GM23338 (cell line): ENCODE measurements around the gene MTA2. TPM values are rescaled to one million over a fixed set of nuclear protein-coding genes. Genes with fewer than 3 reads are reported as not detected.

Experiments
- ATAC-seq: fragments of 200-7000 bp; cut with Tn5 transposase; 3 replicates; pipeline ENCODE4 v1.9.1; 2020
- DNase-seq: peaks from one replicate; pipeline ENCODE4 v3.0.0-alpha.2; 2015; ENCODE audit warnings: low spot score
- H2AFZ ChIP-seq: fragments of 200-600 bp; sonication (generic); 2 replicates; pipeline ENCODE4 v1.8.0; 2016; ENCODE audit warnings: antibody characterized with exemption, mild to moderate bottlenecking, moderate library complexity
- H3F3A ChIP-seq: fragments of 200-600 bp; sonication (generic); replicated peaks from 2 replicates; pipeline ENCODE4 v1.8.0; 2017; ENCODE audit warnings: antibody characterized with exemption, mixed run types, low read depth
- H3K27ac ChIP-seq: fragments of 200-600 bp; sonication (generic); 2 replicates; pipeline ENCODE4 v1.6.1; 2016; ENCODE audit warnings: low read depth
- H3K27me3 ChIP-seq: fragments of 200-600 bp; sonication (generic); 2 replicates; pipeline ENCODE4 v1.8.0; 2016; ENCODE audit warnings: mild to moderate bottlenecking, mixed run types, moderate library complexity; ENCODE audit not compliant: insufficient read depth
- H3K36me3 ChIP-seq: fragments of 200-600 bp; sonication (generic); 2 replicates; pipeline ENCODE4 v1.8.0; 2016; ENCODE audit warnings: mild to moderate bottlenecking; ENCODE audit not compliant: insufficient read depth
- H3K4me1 ChIP-seq: fragments of 200-600 bp; sonication (generic); 2 replicates; pipeline ENCODE4 v1.8.0; 2016; ENCODE audit warnings: mild to moderate bottlenecking, moderate library complexity; ENCODE audit not compliant: insufficient read depth
- H3K4me2 ChIP-seq: fragments of 200-600 bp; sonication (generic); 2 replicates; pipeline ENCODE4 v1.7.1; 2017; ENCODE audit warnings: mixed run types
- H3K4me3 ChIP-seq: fragments of 200-600 bp; sonication (generic); 2 replicates; pipeline ENCODE4 v1.6.1; 2016; ENCODE audit warnings: mixed run types
- H3K79me2 ChIP-seq: fragments of 200-600 bp; sonication (generic); replicated peaks from 2 replicates; pipeline ENCODE4 v1.8.0; 2017; ENCODE audit warnings: mild to moderate bottlenecking; ENCODE audit not compliant: insufficient read depth
- H3K9me2 ChIP-seq: fragments of 200-600 bp; sonication (generic); 2 replicates; pipeline ENCODE4 v1.8.0; 2017; ENCODE audit not compliant: insufficient read depth
- H4K20me1 ChIP-seq: fragments of 200-600 bp; sonication (generic); replicated peaks from 2 replicates; pipeline ENCODE4 v1.8.0; 2017; ENCODE audit warnings: mild to moderate bottlenecking; ENCODE audit not compliant: insufficient read depth
- H3K27ac Mint-ChIP-seq: 2 replicates; pipeline ENCODE4 v1.8.0; 2020; ENCODE audit warnings: inconsistent platforms, mild to moderate bottlenecking, moderate library complexity, mixed read lengths
- H3K27me3 Mint-ChIP-seq: 3 replicates; pipeline ENCODE4 v1.8.0; 2022; ENCODE audit warnings: low read depth, mild to moderate bottlenecking, moderate library complexity, mixed read lengths, inconsistent platforms; ENCODE audit not compliant: insufficient read depth, poor library complexity
- H3K36me3 Mint-ChIP-seq: 3 replicates; pipeline ENCODE4 v1.8.0; 2021; ENCODE audit warnings: low read depth, mild to moderate bottlenecking, inconsistent platforms, moderate library complexity, mixed read lengths
- H3K4me1 Mint-ChIP-seq: 3 replicates; pipeline ENCODE4 v1.8.0; 2020; ENCODE audit warnings: mild to moderate bottlenecking, inconsistent platforms, mixed read lengths
- H3K4me3 Mint-ChIP-seq: 3 replicates; pipeline ENCODE4 v1.8.0; 2021; ENCODE audit warnings: moderate library complexity, mild to moderate bottlenecking, inconsistent platforms, mixed read lengths
- H3K9me3 Mint-ChIP-seq: 3 replicates; pipeline ENCODE4 v1.8.0; 2020; ENCODE audit warnings: moderate library complexity, mild to moderate bottlenecking, inconsistent platforms, mixed read lengths
- CREB1 ChIP-seq: fragments of 250-450 bp; sonication (Bioruptor Pico); IDR thresholded peaks from 2 replicates; pipeline ENCODE4 v1.5.0; 2020; ENCODE audit warnings: low read depth, mild to moderate bottlenecking, moderate library complexity
- EZH2 ChIP-seq: fragments of 200-600 bp; sonication (generic); IDR thresholded peaks from one replicate; pipeline ENCODE4 v1.8.0; 2017; ENCODE audit warnings: antibody characterized with exemption, mild to moderate bottlenecking, low read depth; ENCODE audit not compliant: unreplicated experiment
- EZH2phosphoT487 ChIP-seq: fragments of 200-600 bp; sonication (generic); IDR thresholded peaks from one replicate; pipeline ENCODE4 v1.8.1; 2018; ENCODE audit warnings: antibody characterized with exemption; ENCODE audit not compliant: unreplicated experiment
- JUNB ChIP-seq: IDR thresholded peaks from one replicate; pipeline ENCODE4 v1.6.1; 2016; ENCODE audit warnings: antibody characterized with exemption; ENCODE audit not compliant: unreplicated experiment
- NANOG ChIP-seq: IDR thresholded peaks from 2 replicates; pipeline ENCODE4 v1.6.1; 2016; ENCODE audit warnings: antibody characterized with exemption, borderline replicate concordance
- POLR2AphosphoS5 ChIP-seq: IDR thresholded peaks from 2 replicates; pipeline ENCODE4 v1.6.1; 2016; ENCODE audit warnings: antibody characterized with exemption, low read depth
- STAT1 ChIP-seq: IDR thresholded peaks from one replicate; pipeline ENCODE4 v1.6.1; 2016; ENCODE audit warnings: antibody characterized with exemption; ENCODE audit not compliant: unreplicated experiment
- ZNF114 ChIP-seq: fragments of 250-450 bp; sonication (Bioruptor Pico); IDR thresholded peaks from 2 replicates; pipeline ENCODE4 v1.5.0; 2020; ENCODE audit warnings: mild to moderate bottlenecking, moderate library complexity
- ZNF331 ChIP-seq: fragments of 250-450 bp; sonication (Bioruptor Pico); IDR thresholded peaks from 2 replicates; pipeline ENCODE4 v1.5.0; 2020; ENCODE audit warnings: low read depth, mild to moderate bottlenecking, moderate library complexity
- polyA plus RNA-seq: library from polyadenylated mRNA; unstranded; fragments of >200 nt; fragmentation: Nextera tagmentation; extraction: Ambion mirVana; gene quantifications from 2 replicates; pipeline ENCODE4 v1.2.1, GENCODE V29; 2016
- total RNA-seq: library from RNA; depleted of rRNA; stranded (reverse); fragments of >200 nt; shearing (Covaris generic); gene quantifications from 2 replicates; pipeline ENCODE4 v1.2.3, GENCODE V29; 2014
- TF ChIP-seq, protein P1 (sequence below): fragments of 250-450 bp; sonication (Bioruptor Pico); IDR thresholded peaks from 2 replicates; pipeline ENCODE4 v1.5.0; 2020; ENCODE audit warnings: mild to moderate bottlenecking, moderate library complexity
- TF ChIP-seq, protein P2 (sequence below): IDR thresholded peaks from one replicate; pipeline ENCODE4 v1.6.1; 2018; ENCODE audit warnings: antibody characterized with exemption; ENCODE audit not compliant: unreplicated experiment
- TF ChIP-seq, protein P3 (sequence below), 2 experiments: fragments of 200-600 bp in 1 of 2; sonication (generic) in 1 of 2; conservative IDR thresholded peaks; 2 replicates each; pipeline versions ENCODE4 v1.5.1 to v1.6.1; 2016 to 2017; ENCODE audit warnings: antibody characterized with exemption in 2 of 2, low read depth in 2 of 2, mild to moderate bottlenecking in 2 of 2, moderate library complexity in 1 of 2
- TF ChIP-seq, protein P4 (sequence below): IDR thresholded peaks from 2 replicates; pipeline ENCODE4 v1.6.1; 2016; ENCODE audit warnings: antibody characterized with exemption

MTA2 gene
- total and polyA plus RNA-seq, 2 experiments from 2014 or later: 22.9 to 102 TPM

DNA sequence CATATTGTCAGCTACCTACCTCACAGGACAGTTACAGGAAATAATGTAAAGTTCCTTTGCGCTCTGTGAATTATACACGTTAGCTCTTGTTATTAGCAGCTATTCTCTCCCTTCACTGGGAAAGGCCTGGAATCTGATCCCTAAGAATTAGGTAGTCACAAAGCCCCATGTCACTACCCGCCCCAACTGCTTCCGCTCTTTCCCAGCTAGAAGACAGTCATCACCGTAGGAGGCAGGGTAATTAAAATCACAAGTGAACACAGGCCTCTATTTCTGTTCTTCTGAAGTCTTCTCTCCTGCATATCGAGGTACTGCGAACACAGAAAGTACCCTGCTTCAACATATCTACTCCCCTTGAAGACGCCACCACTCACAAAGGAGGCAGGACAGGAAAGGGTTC is 42.5 kb downstream of the MTA2 start:
- Histone ChIP-seq H3K79me2 (peaks cover 32% of the 10 kb centered on the region), H3K9me2 (no peaks in the 10 kb centered on the region), H3K27ac (peak overlapping the region; percentile 92), H4K20me1 (peaks cover 46% of the 10 kb centered on the region), H3K4me1 (peaks cover 63% of the 10 kb centered on the region), H2AFZ (no peak overlapping the region), H3F3A (peaks cover 66% of the 10 kb centered on the region), H3K36me3 (peaks cover 39% of the 10 kb centered on the region), H3K4me3 (no peak overlapping the region), H3K4me2 (peak overlapping the region; percentile 42; the same call in 1 of the 2 replicates), H3K27me3 (no peaks in the 10 kb centered on the region)
- Mint-ChIP-seq H3K36me3 (peaks cover 84% of the 10 kb centered on the region), H3K27me3 (peaks cover 32% of the 10 kb centered on the region), H3K9me3 (no peaks in the 10 kb centered on the region; the same call in 2 of the 3 replicates), H3K4me3 (peak overlapping the region; percentile 48; the same call in 2 of the 3 replicates), H3K4me1 (peaks cover 65% of the 10 kb centered on the region), H3K27ac (peak overlapping the region; percentile 96)
- ATAC-seq (no peak), DNase-seq (no peak)
- TF ChIP-seq EZH2phosphoT487 (no peak), STAT1 (no peak), ZNF331 (CRISPR knock-in tag) (no peak), NANOG (no peak), EZH2 (no peak), ZNF114 (CRISPR knock-in tag) (no peak), JUNB (no peak), CREB1 (CRISPR knock-in tag) (no peak), POLR2AphosphoS5 (no peak)
- TF ChIP-seq, protein P1, sequence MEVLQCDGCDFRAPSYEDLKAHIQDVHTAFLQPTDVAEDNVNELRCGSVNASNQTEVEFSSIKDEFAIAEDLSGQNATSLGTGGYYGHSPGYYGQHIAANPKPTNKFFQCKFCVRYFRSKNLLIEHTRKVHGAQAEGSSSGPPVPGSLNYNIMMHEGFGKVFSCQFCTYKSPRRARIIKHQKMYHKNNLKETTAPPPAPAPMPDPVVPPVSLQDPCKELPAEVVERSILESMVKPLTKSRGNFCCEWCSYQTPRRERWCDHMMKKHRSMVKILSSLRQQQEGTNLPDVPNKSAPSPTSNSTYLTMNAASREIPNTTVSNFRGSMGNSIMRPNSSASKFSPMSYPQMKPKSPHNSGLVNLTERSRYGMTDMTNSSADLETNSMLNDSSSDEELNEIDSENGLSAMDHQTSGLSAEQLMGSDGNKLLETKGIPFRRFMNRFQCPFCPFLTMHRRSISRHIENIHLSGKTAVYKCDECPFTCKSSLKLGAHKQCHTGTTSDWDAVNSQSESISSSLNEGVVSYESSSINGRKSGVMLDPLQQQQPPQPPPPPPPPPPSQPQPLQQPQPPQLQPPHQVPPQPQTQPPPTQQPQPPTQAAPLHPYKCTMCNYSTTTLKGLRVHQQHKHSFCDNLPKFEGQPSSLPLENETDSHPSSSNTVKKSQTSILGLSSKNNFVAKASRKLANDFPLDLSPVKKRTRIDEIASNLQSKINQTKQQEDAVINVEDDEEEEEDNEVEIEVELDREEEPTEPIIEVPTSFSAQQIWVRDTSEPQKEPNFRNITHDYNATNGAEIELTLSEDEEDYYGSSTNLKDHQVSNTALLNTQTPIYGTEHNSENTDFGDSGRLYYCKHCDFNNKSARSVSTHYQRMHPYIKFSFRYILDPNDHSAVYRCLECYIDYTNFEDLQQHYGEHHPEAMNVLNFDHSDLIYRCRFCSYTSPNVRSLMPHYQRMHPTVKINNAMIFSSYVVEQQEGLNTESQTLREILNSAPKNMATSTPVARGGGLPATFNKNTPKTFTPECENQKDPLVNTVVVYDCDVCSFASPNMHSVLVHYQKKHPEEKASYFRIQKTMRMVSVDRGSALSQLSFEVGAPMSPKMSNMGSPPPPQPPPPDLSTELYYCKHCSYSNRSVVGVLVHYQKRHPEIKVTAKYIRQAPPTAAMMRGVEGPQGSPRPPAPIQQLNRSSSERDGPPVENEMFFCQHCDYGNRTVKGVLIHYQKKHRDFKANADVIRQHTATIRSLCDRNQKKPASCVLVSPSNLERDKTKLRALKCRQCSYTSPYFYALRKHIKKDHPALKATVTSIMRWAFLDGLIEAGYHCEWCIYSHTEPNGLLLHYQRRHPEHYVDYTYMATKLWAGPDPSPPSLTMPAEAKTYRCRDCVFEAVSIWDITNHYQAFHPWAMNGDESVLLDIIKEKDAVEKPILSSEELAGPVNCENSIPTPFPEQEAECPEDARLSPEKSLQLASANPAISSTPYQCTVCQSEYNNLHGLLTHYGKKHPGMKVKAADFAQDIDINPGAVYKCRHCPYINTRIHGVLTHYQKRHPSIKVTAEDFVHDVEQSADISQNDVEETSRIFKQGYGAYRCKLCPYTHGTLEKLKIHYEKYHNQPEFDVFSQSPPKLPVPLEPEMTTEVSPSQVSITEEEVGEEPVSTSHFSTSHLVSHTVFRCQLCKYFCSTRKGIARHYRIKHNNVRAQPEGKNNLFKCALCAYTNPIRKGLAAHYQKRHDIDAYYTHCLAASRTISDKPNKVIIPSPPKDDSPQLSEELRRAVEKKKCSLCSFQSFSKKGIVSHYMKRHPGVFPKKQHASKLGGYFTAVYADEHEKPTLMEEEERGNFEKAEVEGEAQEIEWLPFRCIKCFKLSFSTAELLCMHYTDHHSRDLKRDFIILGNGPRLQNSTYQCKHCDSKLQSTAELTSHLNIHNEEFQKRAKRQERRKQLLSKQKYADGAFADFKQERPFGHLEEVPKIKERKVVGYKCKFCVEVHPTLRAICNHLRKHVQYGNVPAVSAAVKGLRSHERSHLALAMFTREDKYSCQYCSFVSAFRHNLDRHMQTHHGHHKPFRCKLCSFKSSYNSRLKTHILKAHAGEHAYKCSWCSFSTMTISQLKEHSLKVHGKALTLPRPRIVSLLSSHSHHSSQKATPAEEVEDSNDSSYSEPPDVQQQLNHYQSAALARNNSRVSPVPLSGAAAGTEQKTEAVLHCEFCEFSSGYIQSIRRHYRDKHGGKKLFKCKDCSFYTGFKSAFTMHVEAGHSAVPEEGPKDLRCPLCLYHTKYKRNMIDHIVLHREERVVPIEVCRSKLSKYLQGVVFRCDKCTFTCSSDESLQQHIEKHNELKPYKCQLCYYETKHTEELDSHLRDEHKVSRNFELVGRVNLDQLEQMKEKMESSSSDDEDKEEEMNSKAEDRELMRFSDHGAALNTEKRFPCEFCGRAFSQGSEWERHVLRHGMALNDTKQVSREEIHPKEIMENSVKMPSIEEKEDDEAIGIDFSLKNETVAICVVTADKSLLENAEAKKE: no peak
- TF ChIP-seq, protein P2, sequence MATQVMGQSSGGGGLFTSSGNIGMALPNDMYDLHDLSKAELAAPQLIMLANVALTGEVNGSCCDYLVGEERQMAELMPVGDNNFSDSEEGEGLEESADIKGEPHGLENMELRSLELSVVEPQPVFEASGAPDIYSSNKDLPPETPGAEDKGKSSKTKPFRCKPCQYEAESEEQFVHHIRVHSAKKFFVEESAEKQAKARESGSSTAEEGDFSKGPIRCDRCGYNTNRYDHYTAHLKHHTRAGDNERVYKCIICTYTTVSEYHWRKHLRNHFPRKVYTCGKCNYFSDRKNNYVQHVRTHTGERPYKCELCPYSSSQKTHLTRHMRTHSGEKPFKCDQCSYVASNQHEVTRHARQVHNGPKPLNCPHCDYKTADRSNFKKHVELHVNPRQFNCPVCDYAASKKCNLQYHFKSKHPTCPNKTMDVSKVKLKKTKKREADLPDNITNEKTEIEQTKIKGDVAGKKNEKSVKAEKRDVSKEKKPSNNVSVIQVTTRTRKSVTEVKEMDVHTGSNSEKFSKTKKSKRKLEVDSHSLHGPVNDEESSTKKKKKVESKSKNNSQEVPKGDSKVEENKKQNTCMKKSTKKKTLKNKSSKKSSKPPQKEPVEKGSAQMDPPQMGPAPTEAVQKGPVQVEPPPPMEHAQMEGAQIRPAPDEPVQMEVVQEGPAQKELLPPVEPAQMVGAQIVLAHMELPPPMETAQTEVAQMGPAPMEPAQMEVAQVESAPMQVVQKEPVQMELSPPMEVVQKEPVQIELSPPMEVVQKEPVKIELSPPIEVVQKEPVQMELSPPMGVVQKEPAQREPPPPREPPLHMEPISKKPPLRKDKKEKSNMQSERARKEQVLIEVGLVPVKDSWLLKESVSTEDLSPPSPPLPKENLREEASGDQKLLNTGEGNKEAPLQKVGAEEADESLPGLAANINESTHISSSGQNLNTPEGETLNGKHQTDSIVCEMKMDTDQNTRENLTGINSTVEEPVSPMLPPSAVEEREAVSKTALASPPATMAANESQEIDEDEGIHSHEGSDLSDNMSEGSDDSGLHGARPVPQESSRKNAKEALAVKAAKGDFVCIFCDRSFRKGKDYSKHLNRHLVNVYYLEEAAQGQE: no peak
- TF ChIP-seq, protein P3, sequence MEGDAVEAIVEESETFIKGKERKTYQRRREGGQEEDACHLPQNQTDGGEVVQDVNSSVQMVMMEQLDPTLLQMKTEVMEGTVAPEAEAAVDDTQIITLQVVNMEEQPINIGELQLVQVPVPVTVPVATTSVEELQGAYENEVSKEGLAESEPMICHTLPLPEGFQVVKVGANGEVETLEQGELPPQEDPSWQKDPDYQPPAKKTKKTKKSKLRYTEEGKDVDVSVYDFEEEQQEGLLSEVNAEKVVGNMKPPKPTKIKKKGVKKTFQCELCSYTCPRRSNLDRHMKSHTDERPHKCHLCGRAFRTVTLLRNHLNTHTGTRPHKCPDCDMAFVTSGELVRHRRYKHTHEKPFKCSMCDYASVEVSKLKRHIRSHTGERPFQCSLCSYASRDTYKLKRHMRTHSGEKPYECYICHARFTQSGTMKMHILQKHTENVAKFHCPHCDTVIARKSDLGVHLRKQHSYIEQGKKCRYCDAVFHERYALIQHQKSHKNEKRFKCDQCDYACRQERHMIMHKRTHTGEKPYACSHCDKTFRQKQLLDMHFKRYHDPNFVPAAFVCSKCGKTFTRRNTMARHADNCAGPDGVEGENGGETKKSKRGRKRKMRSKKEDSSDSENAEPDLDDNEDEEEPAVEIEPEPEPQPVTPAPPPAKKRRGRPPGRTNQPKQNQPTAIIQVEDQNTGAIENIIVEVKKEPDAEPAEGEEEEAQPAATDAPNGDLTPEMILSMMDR (conservative IDR thresholded peaks at IDR 0.05; ENCODE audit: low read depth in 2 of 2): no peak
- TF ChIP-seq, protein P4, sequence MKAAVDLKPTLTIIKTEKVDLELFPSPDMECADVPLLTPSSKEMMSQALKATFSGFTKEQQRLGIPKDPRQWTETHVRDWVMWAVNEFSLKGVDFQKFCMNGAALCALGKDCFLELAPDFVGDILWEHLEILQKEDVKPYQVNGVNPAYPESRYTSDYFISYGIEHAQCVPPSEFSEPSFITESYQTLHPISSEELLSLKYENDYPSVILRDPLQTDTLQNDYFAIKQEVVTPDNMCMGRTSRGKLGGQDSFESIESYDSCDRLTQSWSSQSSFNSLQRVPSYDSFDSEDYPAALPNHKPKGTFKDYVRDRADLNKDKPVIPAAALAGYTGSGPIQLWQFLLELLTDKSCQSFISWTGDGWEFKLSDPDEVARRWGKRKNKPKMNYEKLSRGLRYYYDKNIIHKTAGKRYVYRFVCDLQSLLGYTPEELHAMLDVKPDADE: no peak
